SK-N-SH (cell line): ENCODE results near the gene BNC2.

ENCODE experiments used
- EZH2phosphoT487 ChIP-seq: fragments of 200-600 bp; sonication (generic); IDR thresholded peaks from 2 replicates; pipeline ENCODE4 v1.6.1; 2017; ENCODE audit warnings: low read depth, mixed run types, mild to moderate bottlenecking, antibody characterized with exemption, moderate library complexity, borderline replicate concordance
- GATA2 ChIP-seq: sonication (generic); formaldehyde crosslinking; IDR thresholded peaks from 2 replicates; pipeline ENCODE4 v1.5.0; 2020; ENCODE audit warnings: mild to moderate bottlenecking, missing genetic modification reagents
- POLR2AphosphoS5 ChIP-seq: IDR thresholded peaks from 2 replicates; pipeline ENCODE4 v1.6.1; 2012; ENCODE audit warnings: low read depth, low read length
- SMC3 ChIP-seq: IDR thresholded peaks from 2 replicates; pipeline ENCODE4 v1.6.1; 2012; ENCODE audit warnings: low read depth, low read length, improper control_type of control experiment
- TCF12 ChIP-seq: IDR thresholded peaks from 2 replicates; pipeline ENCODE4 v1.4.0; 2012
- YY1 ChIP-seq: IDR thresholded peaks from 2 replicates; pipeline ENCODE4 v1.4.0; 2012; ENCODE audit warnings: low read depth, mild to moderate bottlenecking
- ZBTB33 ChIP-seq: IDR thresholded peaks from 2 replicates; pipeline ENCODE4 v1.4.0; 2012; ENCODE audit warnings: low read depth, borderline replicate concordance
- TF ChIP-seq, protein P1 (sequence below): fragments of 200-600 bp; sonication (generic); IDR thresholded peaks from 2 replicates; pipeline ENCODE4 v1.6.1; 2017; ENCODE audit warnings: antibody characterized with exemption, mild to moderate bottlenecking, moderate library complexity
- TF ChIP-seq, protein P2 (sequence below): IDR thresholded peaks from 2 replicates; pipeline ENCODE4 v1.4.0; 2012; ENCODE audit warnings: low read depth

- no peak; the same call in none of the 2 replicates for TF ChIP-seq POLR2AphosphoS5
- TF ChIP-seq, protein P1, sequence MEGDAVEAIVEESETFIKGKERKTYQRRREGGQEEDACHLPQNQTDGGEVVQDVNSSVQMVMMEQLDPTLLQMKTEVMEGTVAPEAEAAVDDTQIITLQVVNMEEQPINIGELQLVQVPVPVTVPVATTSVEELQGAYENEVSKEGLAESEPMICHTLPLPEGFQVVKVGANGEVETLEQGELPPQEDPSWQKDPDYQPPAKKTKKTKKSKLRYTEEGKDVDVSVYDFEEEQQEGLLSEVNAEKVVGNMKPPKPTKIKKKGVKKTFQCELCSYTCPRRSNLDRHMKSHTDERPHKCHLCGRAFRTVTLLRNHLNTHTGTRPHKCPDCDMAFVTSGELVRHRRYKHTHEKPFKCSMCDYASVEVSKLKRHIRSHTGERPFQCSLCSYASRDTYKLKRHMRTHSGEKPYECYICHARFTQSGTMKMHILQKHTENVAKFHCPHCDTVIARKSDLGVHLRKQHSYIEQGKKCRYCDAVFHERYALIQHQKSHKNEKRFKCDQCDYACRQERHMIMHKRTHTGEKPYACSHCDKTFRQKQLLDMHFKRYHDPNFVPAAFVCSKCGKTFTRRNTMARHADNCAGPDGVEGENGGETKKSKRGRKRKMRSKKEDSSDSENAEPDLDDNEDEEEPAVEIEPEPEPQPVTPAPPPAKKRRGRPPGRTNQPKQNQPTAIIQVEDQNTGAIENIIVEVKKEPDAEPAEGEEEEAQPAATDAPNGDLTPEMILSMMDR: no peak
- no peak for TF ChIP-seq GATA2
- TF ChIP-seq EZH2phosphoT487: no peak
- no peak; the same call in 1 of the 2 replicates for TF ChIP-seq YY1
- TF ChIP-seq SMC3: no peak
- TF ChIP-seq, protein P2, sequence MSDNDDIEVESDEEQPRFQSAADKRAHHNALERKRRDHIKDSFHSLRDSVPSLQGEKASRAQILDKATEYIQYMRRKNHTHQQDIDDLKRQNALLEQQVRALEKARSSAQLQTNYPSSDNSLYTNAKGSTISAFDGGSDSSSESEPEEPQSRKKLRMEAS: no peak
- TF ChIP-seq ZBTB33: no peak
- no peak for TF ChIP-seq TCF12
Observed at GRCh38 chr9:16704116-16705110, 166.1 kb downstream of the BNC2 start.
